GM18499 (cell line): Measurements from ENCODE around the gene ITGAD.
A peak's percentile ranks its signal among the peaks of the same experiment; 100 is the strongest.

Source experiments
- ATAC-seq: cut with Tn5 transposase; IDR thresholded peaks from one replicate; pipeline ENCODE4 v1.9.1; 2021; ENCODE audit warnings: moderate number of reproducible peaks; ENCODE audit not compliant: insufficient read depth, unreplicated experiment

Gene ITGAD

GRCh38 chr16:31456988-31457360, 63.8 kb downstream of the ITGAD start:
- no peak for ATAC-seq

GRCh38 chr16:31458073-31458843, 65.1 kb downstream of the ITGAD start:
- ATAC-seq = no peak

- ATAC-seq = peak; percentile 62
Observed at GRCh38 chr16:31458844-31459686, 65.9 kb downstream of the ITGAD start, which contains the start of gene ARMC5. ARMC5 (plus strand) TSS chr16:31459501; CDS start chr16:31459525, 24 bp downstream.

- ATAC-seq = peak; percentile 49
Observed at GRCh38 chr16:31459687-31460581, 66.8 kb downstream of the ITGAD start.

GRCh38 chr16:31460582-31461002, 67.5 kb downstream of the ITGAD start:
- ATAC-seq = no peak

- no peak for ATAC-seq
Observed at GRCh38 chr16:31461201-31461920, 68.2 kb downstream of the ITGAD start.

GRCh38 chr16:31461921-31462804, 69.0 kb downstream of the ITGAD start:
- no peak for ATAC-seq

- ATAC-seq = no peak
Observed at GRCh38 chr16:31464348-31464769, 71.2 kb downstream of the ITGAD start.

- no peak for ATAC-seq
Observed at GRCh38 chr16:31464781-31465260, 71.7 kb downstream of the ITGAD start.

GRCh38 chr16:31465788-31466370, 72.7 kb downstream of the ITGAD start:
- ATAC-seq = no peak

GRCh38 chr16:31466381-31466841, 73.3 kb downstream of the ITGAD start:
- no peak for ATAC-seq

- ATAC-seq = no peak
Observed at GRCh38 chr16:31467151-31467773, 74.1 kb downstream of the ITGAD start.

GRCh38 chr16:31467858-31468257, 74.7 kb downstream of the ITGAD start:
- ATAC-seq = no peak

GRCh38 chr16:31470615-31471014, 77.5 kb downstream of the ITGAD start:
- ATAC-seq = no peak

- no peak for ATAC-seq
Observed at GRCh38 chr16:31471241-31471874, 78.2 kb downstream of the ITGAD start.

- no peak for ATAC-seq
Observed at GRCh38 chr16:31471875-31472708, 79.0 kb downstream of the ITGAD start, which contains the start of gene TGFB1I1. TGFB1I1 (plus strand) TSS chr16:31472152; CDS start chr16:31472189, 37 bp downstream.
